ENCODE data around the gene ZFP69.

Gene ZFP69

GRCh38 chr1:40439247-40439646 lies 37.8 kb upstream of the ZFP69 start:
- no peak overlapping the region for H3K4me3 ChIP-seq (ENCODE audit: insufficient read depth, low read length, poor library complexity, severe bottlenecking)

GRCh38 chr1:40449684-40450494 lies 27.2 kb upstream of the ZFP69 start, which contains the start of gene ZFP69B:
Gene ZFP69B (plus strand): TSS chr1:40450476. CDS start chr1:40450962, 486 bp downstream.
- Histone ChIP-seq H2AFZ (ENCODE audit: low read depth, low read length, severe bottlenecking) (peak within 1 kb of the TSS; percentile 97), H3K9ac (ENCODE audit: low read length) (peak within 1 kb of the TSS; percentile 74), H3K9me3 (ENCODE audit: insufficient read depth, low read length) (peaks cover 15% of the 10 kb centered on the region; the same call in 1 of the 2 replicates), H3K27ac (ENCODE audit: low read depth, low read length) (peak within 1 kb of the TSS; percentile 79), H4K20me1 (ENCODE audit: low read depth, low read length) (no peaks in the 10 kb centered on the region), H3K27me3 (ENCODE audit: low read length) (no peaks in the 10 kb centered on the region), H3K4me3 (ENCODE audit: insufficient read depth, low read length, poor library complexity, severe bottlenecking) (peak within 1 kb of the TSS; percentile 68), H3K36me3 (ENCODE audit: low read length) (peaks cover 13% of the 10 kb centered on the region), H3K4me2 (ENCODE audit: low read depth, low read length, poor library complexity, severe bottlenecking) (peak within 1 kb of the TSS; percentile 81), H3K79me2 (ENCODE audit: insufficient read depth, low read length) (peaks cover 14% of the 10 kb centered on the region; the same call in 1 of the 2 replicates), H3F3A (ENCODE audit: insufficient read depth) (no peaks in the 10 kb centered on the region; the same call in 1 of the 2 replicates), H3K9me2 (replicated peaks; ENCODE audit: insufficient read depth, low read length) (no peaks in the 10 kb centered on the region)
- no peak for TF ChIP-seq EZH2phosphoT487 (conservative IDR thresholded peaks at IDR 0.05; ENCODE audit: low read length)
- TF ChIP-seq CTCF (IDR thresholded peaks at IDR 0.05; ENCODE audit: insufficient read depth, low read length, poor library complexity, severe bottlenecking) = no peak

More at GRCh38 chr1:40439247-40439646, 37.8 kb upstream of the ZFP69 start:
- Histone ChIP-seq H3K79me2 (ENCODE audit: insufficient read depth, low read length) (no peaks in the 10 kb centered on the region), H3K27ac (ENCODE audit: low read depth, low read length) (no peak overlapping the region), H3K4me2 (ENCODE audit: low read depth, low read length, poor library complexity, severe bottlenecking) (no peak overlapping the region), H4K20me1 (ENCODE audit: low read depth, low read length) (no peaks in the 10 kb centered on the region), H3F3A (ENCODE audit: insufficient read depth) (no peaks in the 10 kb centered on the region), H3K9me3 (ENCODE audit: insufficient read depth, low read length) (no peaks in the 10 kb centered on the region), H3K9ac (ENCODE audit: low read length) (no peak overlapping the region), H3K27me3 (ENCODE audit: low read length) (no peaks in the 10 kb centered on the region), H3K36me3 (ENCODE audit: low read length) (no peaks in the 10 kb centered on the region), H3K9me2 (replicated peaks; ENCODE audit: insufficient read depth, low read length) (no peaks in the 10 kb centered on the region), H2AFZ (ENCODE audit: low read depth, low read length, severe bottlenecking) (no peak overlapping the region)
- TF ChIP-seq CTCF (IDR thresholded peaks at IDR 0.05; ENCODE audit: insufficient read depth, low read length, poor library complexity, severe bottlenecking) (no peak), EZH2phosphoT487 (conservative IDR thresholded peaks at IDR 0.05; ENCODE audit: low read length) (no peak)

- Histone ChIP-seq H3K9me3 (ENCODE audit: insufficient read depth, low read length) (peaks cover 18% of the 10 kb centered on the region; the same call in 1 of the 2 replicates), H4K20me1 (ENCODE audit: low read depth, low read length) (no peaks in the 10 kb centered on the region), H3K79me2 (ENCODE audit: insufficient read depth, low read length) (peaks cover 14% of the 10 kb centered on the region; the same call in 1 of the 2 replicates), H3K9ac (ENCODE audit: low read length) (peak overlapping the region; percentile 74), H3K36me3 (ENCODE audit: low read length) (peaks cover 18% of the 10 kb centered on the region), H3K27ac (ENCODE audit: low read depth, low read length) (peak overlapping the region; percentile 79), H2AFZ (ENCODE audit: low read depth, low read length, severe bottlenecking) (peak overlapping the region; percentile 97), H3K27me3 (ENCODE audit: low read length) (no peaks in the 10 kb centered on the region), H3K4me2 (ENCODE audit: low read depth, low read length, poor library complexity, severe bottlenecking) (peak overlapping the region; percentile 81), H3K9me2 (replicated peaks; ENCODE audit: insufficient read depth, low read length) (no peaks in the 10 kb centered on the region), H3K4me3 (ENCODE audit: insufficient read depth, low read length, poor library complexity, severe bottlenecking) (peak overlapping the region; percentile 68), H3F3A (ENCODE audit: insufficient read depth) (no peaks in the 10 kb centered on the region; the same call in 1 of the 2 replicates)
- no peak for TF ChIP-seq EZH2phosphoT487 (conservative IDR thresholded peaks at IDR 0.05; ENCODE audit: low read length)
- TF ChIP-seq CTCF (IDR thresholded peaks at IDR 0.05; ENCODE audit: insufficient read depth, low read length, poor library complexity, severe bottlenecking) = no peak
These were observed 26.4 kb upstream of the ZFP69 start for GRCh38 chr1:40450495-40451237.

All from SU-DHL-6 (cell line).